Neural progenitor cell (in vitro differentiated cells): Measurements from ENCODE around the gene COL4A2. TPM values are rescaled to one million over a fixed set of nuclear protein-coding genes. Genes with fewer than 3 reads are reported as not detected.
A peak's percentile ranks its signal among the peaks of the same experiment; 100 is the strongest.

Experiments used
- DNase-seq: peaks from one replicate; pipeline ENCODE4 v3.0.0-alpha.2; 2016; ENCODE audit warnings: low spot score
- H2AFZ ChIP-seq: fragments of 200-600 bp; sonication (generic); replicated peaks from 2 replicates; pipeline ENCODE4 v1.6.1; 2016; ENCODE audit warnings: antibody characterized with exemption
- H3F3A ChIP-seq: fragments of 200-600 bp; sonication (generic); 2 replicates; pipeline ENCODE4 v1.6.1; 2016; ENCODE audit warnings: antibody characterized with exemption, low read depth
- H3K27ac ChIP-seq: fragments of 200-600 bp; sonication (generic); 2 replicates; pipeline ENCODE4 v1.5.1; 2016; ENCODE audit warnings: mild to moderate bottlenecking
- H3K27me3 ChIP-seq: fragments of 200-600 bp; sonication (generic); 2 replicates; pipeline ENCODE4 v1.6.1; 2016; ENCODE audit warnings: mild to moderate bottlenecking, moderate library complexity
- H3K36me3 ChIP-seq: fragments of 200-600 bp; sonication (generic); 2 replicates; pipeline ENCODE4 v1.5.1; 2016
- H3K4me1 ChIP-seq: fragments of 200-600 bp; sonication (generic); 2 replicates; pipeline ENCODE4 v1.6.1; 2016; ENCODE audit warnings: mixed run types
- H3K4me2 ChIP-seq: fragments of 200-600 bp; sonication (generic); 2 replicates; pipeline ENCODE4 v1.6.1; 2016
- H3K4me3 ChIP-seq: fragments of 200-600 bp; sonication (generic); 2 replicates; pipeline ENCODE4 v1.5.1; 2016
- H3K79me2 ChIP-seq: fragments of 200-600 bp; sonication (generic); 2 replicates; pipeline ENCODE4 v1.6.1; 2016; ENCODE audit warnings: low read depth
- H3K9ac ChIP-seq: fragments of 200-600 bp; sonication (generic); 2 replicates; pipeline ENCODE4 v1.6.1; 2016
- H3K9me3 ChIP-seq: fragments of 200-600 bp; sonication (generic); 2 replicates; pipeline ENCODE4 v1.5.1; 2016; ENCODE audit warnings: low read depth
- H4K20me1 ChIP-seq: fragments of 200-600 bp; sonication (generic); 2 replicates; pipeline ENCODE4 v1.6.1; 2016; ENCODE audit warnings: low read depth
- H3K27ac Mint-ChIP-seq: 3 replicates; pipeline ENCODE4 v1.8.0; 2021; ENCODE audit warnings: mixed read lengths
- H3K27me3 Mint-ChIP-seq: 2 replicates; pipeline ENCODE4 v1.8.0; 2022; ENCODE audit warnings: low read depth, mild to moderate bottlenecking, inconsistent platforms, moderate library complexity, mixed read lengths; ENCODE audit not compliant: insufficient read depth
- H3K36me3 Mint-ChIP-seq: 3 replicates; pipeline ENCODE4 v1.8.0; 2021; ENCODE audit warnings: mixed read lengths
- H3K4me1 Mint-ChIP-seq: 3 replicates; pipeline ENCODE4 v1.8.0; 2021; ENCODE audit warnings: mixed read lengths
- H3K4me3 Mint-ChIP-seq: 3 replicates; pipeline ENCODE4 v1.8.0; 2021; ENCODE audit warnings: mild to moderate bottlenecking, moderate library complexity, mixed read lengths
- H3K9me3 Mint-ChIP-seq: 3 replicates; pipeline ENCODE4 v1.8.0; 2020; ENCODE audit warnings: mixed read lengths
- EZH2 ChIP-seq: fragments of 200-600 bp; sonication (generic); IDR thresholded peaks from 2 replicates; pipeline ENCODE4 v1.6.1; 2017; ENCODE audit warnings: antibody characterized with exemption, mild to moderate bottlenecking, moderate library complexity
- EZH2phosphoT487 ChIP-seq: fragments of 200-600 bp; sonication (generic); IDR thresholded peaks from 2 replicates; pipeline ENCODE4 v1.6.1; 2017; ENCODE audit warnings: antibody characterized with exemption
- total RNA-seq: library from RNA; depleted of rRNA; stranded (reverse); fragments of >200 nt; gene quantifications from 2 replicates; pipeline ENCODE4 v1.2.3, GENCODE V29; 2015; ENCODE audit warnings: low replicate concordance
- TF ChIP-seq, protein P1 (sequence below): fragments of 200-600 bp; sonication (generic); IDR thresholded peaks from 2 replicates; pipeline ENCODE4 v1.5.1; 2017; ENCODE audit warnings: antibody characterized with exemption, mild to moderate bottlenecking

COL4A2 gene
- total RNA-seq, 1 donor from 2014 or later: 73.6 TPM

DNA sequence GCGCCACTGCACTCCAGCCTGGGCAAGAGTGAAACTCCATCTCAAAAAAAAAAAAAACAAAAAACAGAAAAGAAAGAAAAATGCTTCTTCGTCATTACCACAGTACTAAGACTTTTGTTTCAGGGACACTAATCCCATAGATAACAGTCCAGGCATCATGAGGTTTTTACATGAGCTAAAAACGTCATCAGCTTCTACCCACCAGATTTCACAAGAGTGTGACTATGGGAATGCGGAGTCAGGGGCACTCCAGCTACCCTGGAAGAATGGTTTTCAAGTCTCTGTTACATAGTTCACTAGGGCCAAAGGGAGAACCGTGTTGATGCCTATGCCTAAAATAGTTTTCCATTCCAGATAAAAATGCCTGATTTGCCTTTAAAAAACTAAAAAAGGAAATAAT lies 221.3 kb downstream of the COL4A2 start:
- Mint-ChIP-seq H3K4me1 (peaks cover 20% of the 10 kb centered on the region), H3K27me3 (peaks cover 7% of the 10 kb centered on the region), H3K4me3 (no peak overlapping the region), H3K36me3 (no peaks in the 10 kb centered on the region), H3K27ac (no peak overlapping the region), H3K9me3 (peaks cover 13% of the 10 kb centered on the region)
- H4K20me1 ChIP-seq: no peaks in the 10 kb centered on the region
- H3K4me3 ChIP-seq: no peak overlapping the region
- H3K27ac ChIP-seq: no peak overlapping the region
- H3K9ac ChIP-seq: no peak overlapping the region
- no peaks in the 10 kb centered on the region for H3F3A ChIP-seq
- no peak overlapping the region for H3K4me2 ChIP-seq
- TF ChIP-seq EZH2 (no peak), EZH2phosphoT487 (no peak)
- no peaks in the 10 kb centered on the region for H3K4me1 ChIP-seq
- H3K9me3 ChIP-seq: no peaks in the 10 kb centered on the region
- H3K36me3 ChIP-seq: no peaks in the 10 kb centered on the region
- H3K79me2 ChIP-seq: no peaks in the 10 kb centered on the region
- no peaks in the 10 kb centered on the region for H3K27me3 ChIP-seq
- DNase-seq: no peak
- no peak overlapping the region for H2AFZ ChIP-seq

DNA sequence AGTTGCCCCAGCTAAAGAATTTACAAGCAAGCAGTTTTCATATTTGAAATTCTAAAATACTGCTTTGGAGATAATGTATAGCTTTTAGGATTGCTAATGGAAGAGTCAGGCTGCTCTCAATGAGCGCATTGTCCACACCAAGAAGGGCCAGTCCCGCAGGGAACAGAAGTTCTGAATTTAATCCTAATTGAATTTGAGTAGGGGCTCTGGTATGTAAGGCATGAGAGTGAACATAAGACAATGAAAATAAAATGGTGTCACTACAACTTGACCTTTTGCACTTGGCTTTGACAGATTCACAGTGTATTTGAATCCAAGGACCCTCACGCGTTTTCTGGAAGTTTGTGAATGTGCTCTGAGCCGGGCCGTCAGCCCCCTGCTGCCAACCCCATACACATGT lies 221.8 kb downstream of the COL4A2 start:
- Histone ChIP-seq H3F3A (no peaks in the 10 kb centered on the region), H3K9ac (no peak overlapping the region), H3K36me3 (no peaks in the 10 kb centered on the region), H3K27ac (no peak overlapping the region), H3K4me3 (no peak overlapping the region), H3K79me2 (no peaks in the 10 kb centered on the region), H2AFZ (no peak overlapping the region), H3K27me3 (no peaks in the 10 kb centered on the region), H3K4me2 (no peak overlapping the region), H3K9me3 (no peaks in the 10 kb centered on the region), H3K4me1 (no peaks in the 10 kb centered on the region), H4K20me1 (no peaks in the 10 kb centered on the region)
- TF ChIP-seq EZH2phosphoT487 (no peak), EZH2 (no peak)
- TF ChIP-seq, protein P1, sequence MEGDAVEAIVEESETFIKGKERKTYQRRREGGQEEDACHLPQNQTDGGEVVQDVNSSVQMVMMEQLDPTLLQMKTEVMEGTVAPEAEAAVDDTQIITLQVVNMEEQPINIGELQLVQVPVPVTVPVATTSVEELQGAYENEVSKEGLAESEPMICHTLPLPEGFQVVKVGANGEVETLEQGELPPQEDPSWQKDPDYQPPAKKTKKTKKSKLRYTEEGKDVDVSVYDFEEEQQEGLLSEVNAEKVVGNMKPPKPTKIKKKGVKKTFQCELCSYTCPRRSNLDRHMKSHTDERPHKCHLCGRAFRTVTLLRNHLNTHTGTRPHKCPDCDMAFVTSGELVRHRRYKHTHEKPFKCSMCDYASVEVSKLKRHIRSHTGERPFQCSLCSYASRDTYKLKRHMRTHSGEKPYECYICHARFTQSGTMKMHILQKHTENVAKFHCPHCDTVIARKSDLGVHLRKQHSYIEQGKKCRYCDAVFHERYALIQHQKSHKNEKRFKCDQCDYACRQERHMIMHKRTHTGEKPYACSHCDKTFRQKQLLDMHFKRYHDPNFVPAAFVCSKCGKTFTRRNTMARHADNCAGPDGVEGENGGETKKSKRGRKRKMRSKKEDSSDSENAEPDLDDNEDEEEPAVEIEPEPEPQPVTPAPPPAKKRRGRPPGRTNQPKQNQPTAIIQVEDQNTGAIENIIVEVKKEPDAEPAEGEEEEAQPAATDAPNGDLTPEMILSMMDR: no peak
- H3K27ac Mint-ChIP-seq: peak overlapping the region; percentile 37
- peaks cover 7% of the 10 kb centered on the region for H3K27me3 Mint-ChIP-seq
- DNase-seq: no peak
- no peaks in the 10 kb centered on the region for H3K36me3 Mint-ChIP-seq
- peaks cover 13% of the 10 kb centered on the region for H3K9me3 Mint-ChIP-seq
- peak overlapping the region; percentile 18 for H3K4me3 Mint-ChIP-seq
- H3K4me1 Mint-ChIP-seq: peaks cover 20% of the 10 kb centered on the region

DNA sequence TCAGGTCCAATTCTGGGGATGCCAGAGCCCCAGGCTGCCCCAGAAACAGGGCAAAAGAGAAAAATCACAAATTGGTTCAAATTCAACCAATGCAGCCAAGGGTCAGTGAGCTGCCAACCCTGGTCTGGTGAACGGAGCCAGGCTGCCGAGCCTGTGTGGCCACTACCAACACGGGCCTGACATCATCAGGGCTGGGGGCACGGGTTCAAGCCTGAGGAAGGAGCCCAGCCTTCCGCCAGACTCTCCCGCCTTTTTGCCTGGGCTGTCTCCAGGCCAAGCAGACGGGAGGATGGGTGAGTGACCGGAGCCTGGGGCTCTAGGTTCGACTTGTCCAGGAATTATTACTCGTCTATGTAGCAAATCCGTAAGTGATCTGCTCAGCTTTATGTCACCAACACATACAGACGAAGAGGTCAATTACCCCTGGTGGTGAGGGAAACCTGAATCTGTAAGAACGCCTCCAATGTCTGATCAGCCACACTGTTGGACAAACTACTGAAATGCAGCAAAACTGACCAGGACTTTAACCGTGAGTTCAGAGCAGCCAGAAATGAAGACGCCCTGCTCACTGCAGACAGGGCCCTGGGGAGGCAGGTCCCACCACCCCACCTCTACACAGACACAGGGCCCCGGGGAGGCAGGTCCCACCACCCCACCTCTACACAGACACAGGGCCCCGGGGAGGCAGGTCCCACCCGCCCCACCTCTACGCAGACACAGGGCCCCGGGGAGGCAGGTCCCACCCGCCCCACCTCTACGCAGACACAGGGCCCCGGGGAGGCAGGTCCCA lies 222.6 kb downstream of the COL4A2 start:
- no peak overlapping the region for H2AFZ ChIP-seq
- H3K27me3 ChIP-seq: no peaks in the 10 kb centered on the region
- H3K9ac ChIP-seq: no peak overlapping the region
- Mint-ChIP-seq H3K4me1 (peaks cover 20% of the 10 kb centered on the region), H3K36me3 (no peaks in the 10 kb centered on the region), H3K9me3 (peaks cover 13% of the 10 kb centered on the region), H3K27me3 (peaks cover 7% of the 10 kb centered on the region), H3K27ac (no peak overlapping the region), H3K4me3 (no peak overlapping the region)
- no peak overlapping the region for H3K4me3 ChIP-seq
- no peak for DNase-seq
- H4K20me1 ChIP-seq: no peaks in the 10 kb centered on the region
- no peaks in the 10 kb centered on the region for H3K4me1 ChIP-seq
- H3K36me3 ChIP-seq: no peaks in the 10 kb centered on the region
- no peaks in the 10 kb centered on the region for H3K79me2 ChIP-seq
- TF ChIP-seq, protein P1: no peak
- no peak for TF ChIP-seq EZH2phosphoT487
- no peak for TF ChIP-seq EZH2
- no peak overlapping the region for H3K27ac ChIP-seq
- no peaks in the 10 kb centered on the region for H3F3A ChIP-seq
- no peak overlapping the region for H3K4me2 ChIP-seq
- H3K9me3 ChIP-seq: no peaks in the 10 kb centered on the region

DNA sequence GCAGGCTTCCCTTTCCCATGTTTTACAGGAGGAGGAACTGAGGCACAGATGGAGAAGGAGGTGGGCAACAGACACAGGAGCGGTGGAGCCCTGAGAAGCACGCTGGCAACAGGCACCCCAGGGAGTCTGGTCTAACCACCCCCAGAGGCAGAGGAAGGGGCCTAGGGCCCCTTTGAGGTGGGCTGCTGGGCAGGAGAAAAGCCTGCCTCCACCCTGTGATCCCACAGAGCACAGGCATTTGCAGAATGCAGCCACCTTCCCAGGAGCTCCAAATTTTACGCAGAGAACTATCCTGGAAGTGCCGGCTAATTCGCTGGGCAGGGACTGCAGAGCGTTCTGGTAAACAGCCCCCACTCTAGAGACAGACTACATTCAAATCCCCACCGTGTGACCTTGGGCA lies 224.0 kb downstream of the COL4A2 start:
- H4K20me1 ChIP-seq: no peaks in the 10 kb centered on the region
- no peaks in the 10 kb centered on the region for H3K79me2 ChIP-seq
- Mint-ChIP-seq H3K27ac (no peak overlapping the region), H3K4me1 (peaks cover 20% of the 10 kb centered on the region), H3K27me3 (peaks cover 7% of the 10 kb centered on the region), H3K9me3 (peaks cover 13% of the 10 kb centered on the region), H3K4me3 (no peak overlapping the region), H3K36me3 (no peaks in the 10 kb centered on the region)
- H3K9me3 ChIP-seq: no peaks in the 10 kb centered on the region
- no peak overlapping the region for H2AFZ ChIP-seq
- H3K4me3 ChIP-seq: no peak overlapping the region
- H3K36me3 ChIP-seq: no peaks in the 10 kb centered on the region
- no peak overlapping the region for H3K27ac ChIP-seq
- no peaks in the 10 kb centered on the region for H3F3A ChIP-seq
- H3K27me3 ChIP-seq: no peaks in the 10 kb centered on the region
- no peak overlapping the region for H3K9ac ChIP-seq
- DNase-seq: no peak
- TF ChIP-seq, protein P1: no peak
- TF ChIP-seq EZH2phosphoT487 (no peak), EZH2 (no peak)
- no peak overlapping the region for H3K4me2 ChIP-seq
- H3K4me1 ChIP-seq: no peaks in the 10 kb centered on the region
